HCT116 (cell line): ENCODE results near the gene ATRN. TPM values are rescaled to one million over a fixed set of nuclear protein-coding genes. Genes with fewer than 3 reads are reported as not detected.

Experiments
- ATAC-seq: fragments of 200-7000 bp; cut with Tn5 transposase; 2 replicates; pipeline ENCODE4 v1.9.1; 2020; ENCODE audit warnings: mild to moderate bottlenecking, moderate library complexity
- BruUV-seq: library from RNA; stranded (reverse); fragments of 400-500 nt; replicated peaks from 2 replicates; lab custom pipeline; 2021; lab: Mats Ljungman, UMichigan
- CTCF ChIA-PET: fragments of 300-600 bp; sonication (Branson Sonifier 250); formaldehyde crosslinking; loops from one replicate; lab custom pipeline; 2021; ENCODE audit warnings: antibody characterized with exemption; lab: Charles Lee
- POLR2A ChIA-PET: fragments of 300-600, 350-600 bp; sonication (Branson Sonifier 250); formaldehyde crosslinking; loops from one replicate; lab custom pipeline; 2021; ENCODE audit warnings: antibody characterized with exemption; lab: Charles Lee
- RAD21 ChIA-PET, 2 experiments: fragments of 300-600 bp; sonication (Branson Sonifier 250); formaldehyde crosslinking; loops; one replicate each; lab custom pipeline; 2023; ENCODE audit warnings: low total read pairs in 2 of 2; ENCODE audit not compliant: uncharacterized antibody in 2 of 2, unreplicated experiment in 2 of 2, low non-redundant PET in 1 of 2; lab: Charles Lee
- DNase-seq: peaks from one replicate; pipeline ENCODE4 v3.0.0-alpha.2; 2010; ENCODE audit warnings: low read depth, low spot score
- H2AFZ ChIP-seq: fragments of 200-600 bp; shearing (Covaris generic), sonication (generic); 2 replicates; pipeline ENCODE4 v1.6.1; 2017; ENCODE audit warnings: low read depth, mixed run types, mixed read lengths, antibody characterized with exemption, low read length; ENCODE audit not compliant: poor library complexity, severe bottlenecking
- H3K27ac ChIP-seq: 2 replicates; pipeline ENCODE4 v1.5.1; 2012; ENCODE audit warnings: low read depth, low read length
- H3K27me3 ChIP-seq: fragments of 200-600 bp; sonication (generic); 2 replicates; pipeline ENCODE4 v1.6.1; 2016; ENCODE audit warnings: mixed run types, low read length, mixed read lengths; ENCODE audit not compliant: insufficient read depth
- H3K36me3 ChIP-seq, 2 experiments: fragments of 200-500 bp in 1 of 2; fragments of 200-600 bp in 1 of 2; sonication (Bioruptor generic) in 1 of 2; sonication (generic) in 1 of 2; 2 replicates each; pipeline versions ENCODE4 v1.5.1 to v1.6.1; 2014 to 2016; ENCODE audit warnings: low read length in 2 of 2, inconsistent platforms in 1 of 2, mixed read lengths in 1 of 2, mixed run types in 1 of 2; ENCODE audit not compliant: insufficient read depth in 2 of 2, control insufficient read depth in 1 of 2
- H3K4me1 ChIP-seq, 2 experiments: fragments of 200-600 bp in 1 of 2; sonication (generic) in 1 of 2; 2 replicates each; pipeline versions ENCODE4 v1.5.1 to v1.6.1; 2012 to 2017; ENCODE audit warnings: low read length in 2 of 2, inconsistent platforms in 1 of 2, mild to moderate bottlenecking in 1 of 2, mixed read lengths in 1 of 2, mixed run types in 1 of 2, moderate library complexity in 1 of 2; ENCODE audit not compliant: insufficient read depth in 2 of 2, control insufficient read depth in 1 of 2
- H3K4me2 ChIP-seq: fragments of 200-600 bp; sonication (generic); 2 replicates; pipeline ENCODE4 v1.6.1; 2017; ENCODE audit warnings: mixed run types, low read length, mixed read lengths
- H3K4me3 ChIP-seq, 2 experiments: fragments of 200-600 bp in 1 of 2; sonication (generic) in 1 of 2; replicated peaks in 1 of 2; 2 replicates each; pipeline ENCODE4 v1.5.1; 2011 to 2016; ENCODE audit warnings: low read length in 2 of 2, control low read depth in 1 of 2, low read depth in 1 of 2, mild to moderate bottlenecking in 1 of 2, mixed read lengths in 1 of 2, mixed run types in 1 of 2
- H3K79me2 ChIP-seq: fragments of 200-600 bp; sonication (generic); 2 replicates; pipeline ENCODE4 v1.6.1; 2017; ENCODE audit warnings: mild to moderate bottlenecking, mixed run types, low read length, moderate library complexity, mixed read lengths; ENCODE audit not compliant: insufficient read depth
- H3K9ac ChIP-seq: fragments of 200-600 bp; sonication (generic); 2 replicates; pipeline ENCODE4 v1.6.1; 2016; ENCODE audit warnings: low read length, mixed read lengths
- H3K9me2 ChIP-seq: fragments of 200-600 bp; sonication (generic), shearing (Covaris generic); 2 replicates; pipeline ENCODE4 v1.6.1; 2017; ENCODE audit warnings: mixed run types, mild to moderate bottlenecking, moderate library complexity; ENCODE audit not compliant: insufficient read depth
- H3K9me3 ChIP-seq, 2 experiments: fragments of 200-500 bp in 1 of 2; fragments of 200-600 bp in 1 of 2; sonication (Bioruptor generic) in 1 of 2; sonication (generic) in 1 of 2; 2 replicates each; pipeline ENCODE4 v1.6.1; 2014 to 2017; ENCODE audit warnings: low read length in 2 of 2, mixed read lengths in 2 of 2, inconsistent platforms in 1 of 2, low read depth in 1 of 2, mild to moderate bottlenecking in 1 of 2, mixed run types in 1 of 2, moderate library complexity in 1 of 2; ENCODE audit not compliant: control insufficient read depth in 1 of 2, insufficient read depth in 1 of 2
- H4K20me1 ChIP-seq: fragments of 200-600 bp; sonication (generic), shearing (Covaris generic); 2 replicates; pipeline ENCODE4 v1.6.1; 2017; ENCODE audit warnings: mixed run types, mild to moderate bottlenecking, moderate library complexity; ENCODE audit not compliant: insufficient read depth
- CEBPB ChIP-seq: IDR thresholded peaks from 2 replicates; pipeline ENCODE4 v1.6.1; 2012; ENCODE audit warnings: low read depth
- ELF1 ChIP-seq: IDR thresholded peaks from 2 replicates; pipeline ENCODE4 v1.6.1; 2012; ENCODE audit warnings: low read depth, borderline replicate concordance
- EZH2phosphoT487 ChIP-seq: fragments of 200-600 bp; IDR thresholded peaks from 2 replicates; pipeline ENCODE4 v1.6.1; 2018; ENCODE audit warnings: antibody characterized with exemption, borderline replicate concordance
- POLR2A ChIP-seq: IDR thresholded peaks from 2 replicates; pipeline ENCODE4 v1.7.0; 2011; ENCODE audit warnings: borderline replicate concordance; ENCODE audit not compliant: insufficient read depth, insufficient read length; ENCODE audit errors: extremely low read depth
- POLR2AphosphoS5 ChIP-seq: IDR thresholded peaks from 2 replicates; pipeline ENCODE4 v1.6.1; 2011; ENCODE audit warnings: mild to moderate bottlenecking, low read depth, low read length, moderate library complexity
- SIN3A ChIP-seq: IDR thresholded peaks from 2 replicates; pipeline ENCODE4 v1.6.1; 2012; ENCODE audit warnings: low read depth
- SP1 ChIP-seq: IDR thresholded peaks from 2 replicates; pipeline ENCODE4 v1.6.1; 2012; ENCODE audit warnings: low read depth
- SRF ChIP-seq: IDR thresholded peaks from 2 replicates; pipeline ENCODE4 v1.6.1; 2012; ENCODE audit warnings: low read depth
- YY1 ChIP-seq: IDR thresholded peaks from 2 replicates; pipeline ENCODE4 v1.6.1; 2011; ENCODE audit warnings: low read length, low read depth, moderate library complexity, mild to moderate bottlenecking; ENCODE audit not compliant: insufficient replicate concordance; ENCODE audit errors: extremely low read depth
- intact Hi-C: fragments of 100-400 bp; cut with micrococcal nuclease; formaldehyde crosslinking; loops from 2 replicates; pipeline ENCODE4 v1.10.0; 2022
- total RNA-seq: library from RNA; stranded (reverse); gene quantifications from one replicate; pipeline ENCODE4 v1.2.1, GENCODE V29; 2021; ENCODE audit not compliant: unreplicated experiment
- TF ChIP-seq, protein P1 (sequence below): IDR thresholded peaks from 2 replicates; pipeline ENCODE4 v1.6.1; 2011; ENCODE audit warnings: mild to moderate bottlenecking, low read length, moderate library complexity; ENCODE audit not compliant: insufficient replicate concordance; ENCODE audit errors: extremely low read depth
- TF ChIP-seq, protein P2 (sequence below): IDR thresholded peaks from 2 replicates; pipeline ENCODE4 v1.6.1; 2012

The ATRN gene
- total RNA-seq, 1 experiment from 2014 or later = 24.4 TPM

DNA sequence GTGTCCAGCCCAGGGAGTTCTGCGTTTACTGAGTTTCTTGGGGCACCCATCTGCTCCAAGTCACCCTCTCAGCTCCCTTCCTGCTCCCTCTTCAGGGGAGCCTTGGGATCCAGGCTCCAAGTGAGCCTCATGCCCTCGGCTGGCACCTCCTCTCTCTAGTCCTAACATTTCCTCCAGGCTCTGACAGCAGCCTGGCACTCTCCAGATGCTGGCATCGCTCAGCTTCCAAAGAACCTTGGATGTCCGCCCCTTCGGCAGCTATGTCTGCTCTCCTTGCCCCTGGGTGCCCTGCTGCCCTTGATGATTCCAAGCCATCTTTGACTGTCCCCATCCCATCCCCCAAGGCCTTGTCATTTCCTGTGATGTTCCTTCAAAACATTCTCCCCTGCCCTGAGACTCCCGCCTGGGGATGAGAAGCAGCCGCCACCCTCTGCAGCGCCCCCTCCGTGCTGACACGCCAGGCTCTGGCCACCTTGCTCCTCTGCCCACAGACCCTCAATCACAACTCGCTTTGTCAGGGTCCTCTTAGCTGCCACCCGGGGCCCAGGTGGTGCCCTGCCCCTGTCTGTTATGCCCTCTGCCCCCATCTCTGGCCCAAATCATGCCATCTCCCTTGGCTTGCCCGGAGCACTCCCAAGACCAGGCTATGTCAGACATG, 199.0 kb downstream of the ATRN start:
- H3K9me2 ChIP-seq = no peaks in the 10 kb centered on the region
- no peaks in the 10 kb centered on the region for H3K36me3 ChIP-seq
- ChIA-PET RAD21 (no interaction called here), POLR2A (no interaction called here), CTCF (no interaction called here)
- ATAC-seq (no peak), DNase-seq (no peak)
- no peak overlapping the region for H3K27ac ChIP-seq
- no peaks in the 10 kb centered on the region for H3K9me3 ChIP-seq
- H2AFZ ChIP-seq = no peak overlapping the region
- intact Hi-C loops = no loop called here
- no peak overlapping the region for H3K9ac ChIP-seq
- TF ChIP-seq ELF1 (no peak), SIN3A (no peak), EZH2phosphoT487 (no peak), SP1 (no peak), YY1 (no peak), CEBPB (no peak), POLR2AphosphoS5 (no peak), SRF (no peak), POLR2A (no peak)
- TF ChIP-seq, protein P1, sequence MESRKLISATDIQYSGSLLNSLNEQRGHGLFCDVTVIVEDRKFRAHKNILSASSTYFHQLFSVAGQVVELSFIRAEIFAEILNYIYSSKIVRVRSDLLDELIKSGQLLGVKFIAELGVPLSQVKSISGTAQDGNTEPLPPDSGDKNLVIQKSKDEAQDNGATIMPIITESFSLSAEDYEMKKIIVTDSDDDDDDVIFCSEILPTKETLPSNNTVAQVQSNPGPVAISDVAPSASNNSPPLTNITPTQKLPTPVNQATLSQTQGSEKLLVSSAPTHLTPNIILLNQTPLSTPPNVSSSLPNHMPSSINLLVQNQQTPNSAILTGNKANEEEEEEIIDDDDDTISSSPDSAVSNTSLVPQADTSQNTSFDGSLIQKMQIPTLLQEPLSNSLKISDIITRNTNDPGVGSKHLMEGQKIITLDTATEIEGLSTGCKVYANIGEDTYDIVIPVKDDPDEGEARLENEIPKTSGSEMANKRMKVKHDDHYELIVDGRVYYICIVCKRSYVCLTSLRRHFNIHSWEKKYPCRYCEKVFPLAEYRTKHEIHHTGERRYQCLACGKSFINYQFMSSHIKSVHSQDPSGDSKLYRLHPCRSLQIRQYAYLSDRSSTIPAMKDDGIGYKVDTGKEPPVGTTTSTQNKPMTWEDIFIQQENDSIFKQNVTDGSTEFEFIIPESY = no peak
- TF ChIP-seq, protein P2, sequence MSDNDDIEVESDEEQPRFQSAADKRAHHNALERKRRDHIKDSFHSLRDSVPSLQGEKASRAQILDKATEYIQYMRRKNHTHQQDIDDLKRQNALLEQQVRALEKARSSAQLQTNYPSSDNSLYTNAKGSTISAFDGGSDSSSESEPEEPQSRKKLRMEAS = no peak
- H3K4me1 ChIP-seq = peaks cover 0 to 4% of the 10 kb centered on the region in 2 experiments; a peak in 2 of 4 replicates
- no peaks in the 10 kb centered on the region for H3K79me2 ChIP-seq
- no TSS peak for BruUV-seq
- H4K20me1 ChIP-seq = no peaks in the 10 kb centered on the region
- H3K27me3 ChIP-seq = no peaks in the 10 kb centered on the region
- H3K4me2 ChIP-seq = no peak overlapping the region
- H3K4me3 ChIP-seq = no peak overlapping the region
